ENCODE measurements around the gene CACNA2D2.

- TF ChIP-seq CTCF (conservative IDR thresholded peaks at IDR 0.05 in 1 of 2, IDR thresholded peaks at IDR 0.05 in 1 of 2; ENCODE audit: low read depth in 1 of 2, low read length in 2 of 2) (no peak), EZH2 (IDR thresholded peaks at IDR 0.05; ENCODE audit: low read length, missing control alignments) (no peak)
Observed at GRCh38 chr3:50390508-50391224, 112.8 kb downstream of the CACNA2D2 start.

Measured in fibroblast of lung (primary cell).